ENCODE measurements around the gene TMEM89.

- TF ChIP-seq, protein P1, sequence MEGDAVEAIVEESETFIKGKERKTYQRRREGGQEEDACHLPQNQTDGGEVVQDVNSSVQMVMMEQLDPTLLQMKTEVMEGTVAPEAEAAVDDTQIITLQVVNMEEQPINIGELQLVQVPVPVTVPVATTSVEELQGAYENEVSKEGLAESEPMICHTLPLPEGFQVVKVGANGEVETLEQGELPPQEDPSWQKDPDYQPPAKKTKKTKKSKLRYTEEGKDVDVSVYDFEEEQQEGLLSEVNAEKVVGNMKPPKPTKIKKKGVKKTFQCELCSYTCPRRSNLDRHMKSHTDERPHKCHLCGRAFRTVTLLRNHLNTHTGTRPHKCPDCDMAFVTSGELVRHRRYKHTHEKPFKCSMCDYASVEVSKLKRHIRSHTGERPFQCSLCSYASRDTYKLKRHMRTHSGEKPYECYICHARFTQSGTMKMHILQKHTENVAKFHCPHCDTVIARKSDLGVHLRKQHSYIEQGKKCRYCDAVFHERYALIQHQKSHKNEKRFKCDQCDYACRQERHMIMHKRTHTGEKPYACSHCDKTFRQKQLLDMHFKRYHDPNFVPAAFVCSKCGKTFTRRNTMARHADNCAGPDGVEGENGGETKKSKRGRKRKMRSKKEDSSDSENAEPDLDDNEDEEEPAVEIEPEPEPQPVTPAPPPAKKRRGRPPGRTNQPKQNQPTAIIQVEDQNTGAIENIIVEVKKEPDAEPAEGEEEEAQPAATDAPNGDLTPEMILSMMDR (IDR thresholded peaks at IDR 0.05): no peak
- TF ChIP-seq EP300 (IDR thresholded peaks at IDR 0.05): no peak
- no peak for TF ChIP-seq POLR2A (IDR thresholded peaks at IDR 0.05; ENCODE audit: low read depth)
Observed at GRCh38 chr3:48652923-48653715, 31.6 kb upstream of the TMEM89 start.

All from esophagus muscularis mucosa (tissue), 4 donors.